Measurements from ENCODE around the gene STK11.

STK11 gene

GRCh38 chr19:1205114-1206099 is at the start of gene STK11:
Gene STK11, plus strand, starts transcription at chr19:1205778. Its CDS starts 1,136 bp downstream, at chr19:1206914.
- peak; percentile 97 to 100 for DNase-seq (ENCODE audit: low read depth in 2 of 2)

- DNase-seq (ENCODE audit: low read depth in 2 of 2) = no peak
These were observed 49.2 kb upstream of the STK11 start for GRCh38 chr19:1156305-1156801.

GRCh38 chr19:1156830-1157615 is 48.6 kb upstream of the STK11 start:
- DNase-seq (ENCODE audit: low read depth in 2 of 2) = no peak

GRCh38 chr19:1157931-1158884 is 47.4 kb upstream of the STK11 start:
- no peak for DNase-seq (ENCODE audit: low read depth in 2 of 2)

- no peak for DNase-seq (ENCODE audit: low read depth in 2 of 2)
These were observed 46.6 kb upstream of the STK11 start for GRCh38 chr19:1158885-1159448.

- no peak for DNase-seq (ENCODE audit: low read depth in 2 of 2)
These were observed 45.5 kb upstream of the STK11 start for GRCh38 chr19:1159864-1160595.

GRCh38 chr19:1161716-1162115 is 43.9 kb upstream of the STK11 start:
- no peak for DNase-seq (ENCODE audit: low read depth in 2 of 2)

- no peak for DNase-seq (ENCODE audit: low read depth in 2 of 2)
These were observed 42.9 kb upstream of the STK11 start for GRCh38 chr19:1162404-1163282.

- no peak for DNase-seq (ENCODE audit: low read depth in 2 of 2)
These were observed 42.2 kb upstream of the STK11 start for GRCh38 chr19:1163283-1163933.

GRCh38 chr19:1163934-1164683 is 41.5 kb upstream of the STK11 start:
- DNase-seq (ENCODE audit: low read depth in 2 of 2) = no peak

- DNase-seq (ENCODE audit: low read depth in 2 of 2) = no peak
These were observed 40.7 kb upstream of the STK11 start for GRCh38 chr19:1164684-1165531.

GRCh38 chr19:1166872-1167573 is 38.6 kb upstream of the STK11 start:
- DNase-seq (ENCODE audit: low read depth in 2 of 2) = no peak

GRCh38 chr19:1167687-1168571 is 37.6 kb upstream of the STK11 start:
- DNase-seq (ENCODE audit: low read depth in 2 of 2) = no peak

GRCh38 chr19:1168572-1169410 is 36.8 kb upstream of the STK11 start:
- no peak for DNase-seq (ENCODE audit: low read depth in 2 of 2)

All from stimulated activated CD8-positive, alpha-beta memory T cell treated with anti-CD3 and anti-CD28 coated beads, Interleukin-7, amount 100 ng/mL, for 4 hours (primary cell).